Panc1 (cell line): ENCODE data around the gene NDNF. TPM values are rescaled to one million over a fixed set of nuclear protein-coding genes. Genes with fewer than 3 reads are reported as not detected.

Experiments
- ATAC-seq: fragments of 200-7000 bp; cut with Tn5 transposase; 2 replicates; pipeline ENCODE4 v1.9.1; 2020; ENCODE audit warnings: mild to moderate bottlenecking, moderate library complexity
- BruUV-seq: library from RNA; stranded (reverse); fragments of 400-500 nt; replicated peaks from 2 replicates; lab custom pipeline; 2021; lab: Mats Ljungman, UMichigan
- CTCF ChIA-PET: fragments of 300-600 bp; sonication (Branson Sonifier 250); formaldehyde crosslinking; loops from one replicate; lab custom pipeline; 2022; ENCODE audit warnings: antibody characterized with exemption; lab: Charles Lee
- POLR2A ChIA-PET: fragments of 300-600 bp; sonication (Branson Sonifier 250); formaldehyde crosslinking; loops from one replicate; lab custom pipeline; 2022; ENCODE audit warnings: antibody characterized with exemption; lab: Charles Lee
- DNase-seq: peaks from one replicate; pipeline ENCODE4 v3.0.0-alpha.2; 2010; ENCODE audit warnings: low read depth, low spot score
- H3K27ac ChIP-seq: 2 replicates; pipeline ENCODE4 v1.5.1; 2011; ENCODE audit warnings: mild to moderate bottlenecking, low read length, inconsistent platforms
- H3K27me3 ChIP-seq: fragments of 200-500 bp; sonication (Bioruptor generic); 2 replicates; pipeline ENCODE4 v1.6.0; 2014; ENCODE audit warnings: low read length, inconsistent platforms; ENCODE audit not compliant: control insufficient read depth, insufficient read depth
- H3K36me3 ChIP-seq: fragments of 200-500 bp; sonication (Bioruptor generic); 2 replicates; pipeline ENCODE4 v1.5.1; 2014; ENCODE audit warnings: inconsistent platforms, mild to moderate bottlenecking, low read length, moderate library complexity; ENCODE audit not compliant: control insufficient read depth, insufficient read depth
- H3K4me1 ChIP-seq: 2 replicates; pipeline ENCODE4 v1.5.1; 2011; ENCODE audit warnings: inconsistent platforms, mild to moderate bottlenecking, low read length, moderate library complexity; ENCODE audit not compliant: control insufficient read depth, insufficient read depth
- H3K4me3 ChIP-seq, 2 experiments: 2 replicates each; pipeline ENCODE4 v1.5.1; 2011 to 2012; ENCODE audit warnings: low read depth in 2 of 2, low read length in 2 of 2, mild to moderate bottlenecking in 2 of 2, inconsistent platforms in 1 of 2, moderate library complexity in 1 of 2
- H3K9me3 ChIP-seq: fragments of 200-500 bp; sonication (Bioruptor generic); 2 replicates; pipeline ENCODE4 v1.5.1; 2014; ENCODE audit warnings: low read depth, mild to moderate bottlenecking, inconsistent platforms, low read length, moderate library complexity; ENCODE audit not compliant: control insufficient read depth, insufficient read depth
- CTCF ChIP-seq: fragments of 450-650 bp; IDR thresholded peaks from 2 replicates; pipeline ENCODE4 v1.5.1; 2017; ENCODE audit warnings: mild to moderate bottlenecking
- POLR2AphosphoS5 ChIP-seq: IDR thresholded peaks from 2 replicates; pipeline ENCODE4 v1.6.1; 2012; ENCODE audit warnings: mild to moderate bottlenecking, low read depth, low read length, moderate library complexity
- REST ChIP-seq, 2 experiments: IDR thresholded peaks; 2 replicates each; pipeline ENCODE4 v1.6.1; 2011 to 2012; ENCODE audit warnings: low read depth in 2 of 2, control low read depth in 1 of 2, low read length in 1 of 2, mild to moderate bottlenecking in 1 of 2, moderate library complexity in 1 of 2; ENCODE audit not compliant: insufficient read depth in 1 of 2
- SIN3A ChIP-seq: IDR thresholded peaks from 2 replicates; pipeline ENCODE4 v1.6.1; 2012; ENCODE audit warnings: low read depth, mild to moderate bottlenecking, low read length, moderate library complexity, borderline replicate concordance; ENCODE audit not compliant: insufficient read depth
- TCF7L2 ChIP-seq: IDR thresholded peaks from 2 replicates; pipeline ENCODE4 v1.6.1; 2011; ENCODE audit warnings: mild to moderate bottlenecking, low read depth, low read length, inconsistent platforms
- in situ Hi-C: cut with HindIII; loops from 2 replicates; pipeline ENCODE4 v1.10.0; 2016; ENCODE audit warnings: low sequenced_read_pairs, low pct_unique_long_range_greater_than_20kb
- intact Hi-C: fragments of 100-400 bp; cut with micrococcal nuclease; formaldehyde crosslinking; loops from one replicate; pipeline ENCODE4 v1.10.0; 2022; ENCODE audit not compliant: unreplicated experiment
- total RNA-seq: library from RNA; stranded (reverse); gene quantifications from one replicate; pipeline ENCODE4 v1.2.1, GENCODE V29; 2021; ENCODE audit not compliant: unreplicated experiment

Gene NDNF
- total RNA-seq, 1 experiment from 2014 or later, result 0.10 TPM

- intact Hi-C loops, result no loop called here
- BruUV-seq, result no TSS peak
- ATAC-seq, result no peak
- Histone ChIP-seq H3K9me3 (no peaks in the 10 kb centered on the region), H3K4me1 (no peaks in the 10 kb centered on the region), H3K27me3 (no peaks in the 10 kb centered on the region), H3K36me3 (no peaks in the 10 kb centered on the region), H3K4me3 (no peak overlapping the region), H3K27ac (no peak overlapping the region)
- TF ChIP-seq SIN3A (no peak), TCF7L2 (no peak), REST (IDR thresholded peaks at IDR 0.05; ENCODE audit: insufficient read depth in 1 of 2, low read depth in 2 of 2, low read length in 1 of 2) (no peak), CTCF (no peak), POLR2AphosphoS5 (no peak)
- POLR2A ChIA-PET, result no interaction called here
- in situ Hi-C loops, result no loop called here
- DNase-seq, result no peak
- CTCF ChIA-PET, result no interaction called here
Observed at GRCh38 chr4:121054373-121054772, 18.0 kb downstream of the NDNF start.

- no peak overlapping the region for H3K27ac ChIP-seq
- intact Hi-C loops, result no loop called here
- H3K4me3 ChIP-seq, result no peak overlapping the region
- ChIA-PET POLR2A (no interaction called here), CTCF (no interaction called here)
- H3K4me1 ChIP-seq, result no peaks in the 10 kb centered on the region
- no TSS peak for BruUV-seq
- TF ChIP-seq TCF7L2 (no peak), POLR2AphosphoS5 (no peak), SIN3A (no peak), REST (IDR thresholded peaks at IDR 0.05; ENCODE audit: insufficient read depth in 1 of 2, low read depth in 2 of 2, low read length in 1 of 2) (no peak), CTCF (no peak)
- DNase-seq (no peak), ATAC-seq (no peak)
- in situ Hi-C loops, result no loop called here
- no peaks in the 10 kb centered on the region for H3K27me3 ChIP-seq
- H3K9me3 ChIP-seq, result no peaks in the 10 kb centered on the region
- H3K36me3 ChIP-seq, result no peaks in the 10 kb centered on the region
Observed at GRCh38 chr4:121053601-121054143, 18.7 kb downstream of the NDNF start.
